ENCODE results near the gene KCNK3. TPM values are rescaled to one million over a fixed set of nuclear protein-coding genes. Genes with fewer than 3 reads are reported as not detected.

KCNK3 gene
- total RNA-seq, 1 experiment from 2014 or later = 0.09 TPM

GRCh38 chr2:26672818-26673393 lies 19.6 kb upstream of the KCNK3 start:
- no peaks in the 10 kb centered on the region for H4K20me1 ChIP-seq (ENCODE audit: control insufficient read depth, insufficient read depth, insufficient read length)
- H3K79me2 ChIP-seq (ENCODE audit: insufficient read depth, low read length) = no peaks in the 10 kb centered on the region
- no peak overlapping the region for H3K56ac ChIP-seq (ENCODE audit: insufficient read length, low read depth, low read length)
- no peak overlapping the region for H3K4me2 ChIP-seq (ENCODE audit: insufficient read depth, insufficient read length, low read length)
- H3K9me3 ChIP-seq (ENCODE audit: control insufficient read depth, low read depth, low read length) = no peaks in the 10 kb centered on the region
- Mint-ChIP-seq H3K4me1 (peaks cover 7 to 18% of the 10 kb centered on the region in 2 experiments), H3K27me3 (ENCODE audit: low read depth) (peaks cover 27% of the 10 kb centered on the region), H3K4me3 (no peak overlapping the region), H3K9me3 (peaks cover 7 to 8% of the 10 kb centered on the region in 2 experiments; a peak in 3 of 5 replicates), H3K36me3 (ENCODE audit: insufficient read depth in 1 of 3, low read depth in 3 of 3) (peaks cover 0 to 7% (median 6%) of the 10 kb centered on the region in 3 experiments; a peak in 3 of 7 replicates), H3K27ac (no peak overlapping the region; a peak in 1 of 7 replicates)
- H4K91ac ChIP-seq (ENCODE audit: insufficient read length, low read depth, low read length) = no peak overlapping the region
- no peaks in the 10 kb centered on the region for H3K4me1 ChIP-seq (ENCODE audit: insufficient read depth, low read length)
- no peak overlapping the region for H2BK15ac ChIP-seq (ENCODE audit: low read depth, low read length)
- no peak overlapping the region for H4K5ac ChIP-seq (ENCODE audit: insufficient read length, low read depth, low read length)
- no peaks in the 10 kb centered on the region for H3K79me1 ChIP-seq (ENCODE audit: insufficient read depth, low read depth, low read length, poor library complexity, severe bottlenecking)
- H2BK20ac ChIP-seq (ENCODE audit: low read depth, low read length, poor library complexity, severe bottlenecking) = no peak overlapping the region
- no peak overlapping the region for H4K8ac ChIP-seq (replicated peaks; ENCODE audit: insufficient read length, low read depth, low read length)
- H3K23me2 ChIP-seq (ENCODE audit: insufficient read length, low read depth, low read length, poor library complexity, severe bottlenecking) = no peaks in the 10 kb centered on the region
- H3K23ac ChIP-seq (ENCODE audit: insufficient read length, low read depth, low read length) = no peak overlapping the region
- H3K4ac ChIP-seq (ENCODE audit: low read depth, low read length) = no peak overlapping the region
- no peak for TF ChIP-seq CTCF (conservative IDR thresholded peaks at IDR 0.05)
- no peak overlapping the region for H3K18ac ChIP-seq (ENCODE audit: insufficient read length, low read depth, low read length)
- H2BK120ac ChIP-seq (ENCODE audit: low read depth, low read length, poor library complexity, severe bottlenecking) = no peak overlapping the region
- H3K27ac ChIP-seq (ENCODE audit: insufficient read length, low read depth, low read length) = no peak overlapping the region
- H2BK12ac ChIP-seq (ENCODE audit: insufficient read length, low read depth, low read length) = no peak overlapping the region
- WGBS (ENCODE audit: extremely low coverage, insufficient read length, low lambda C conversion rate) = no CpG with 5 or more reads among the region's 9 CpGs
- no peak overlapping the region for H3K14ac ChIP-seq (ENCODE audit: insufficient read depth, low read length)
- H2AK5ac ChIP-seq (ENCODE audit: insufficient read length, low read length) = no peak overlapping the region
- H2AFZ ChIP-seq (ENCODE audit: low read length) = no peak overlapping the region
- no peak overlapping the region for H3T11ph ChIP-seq (ENCODE audit: low read length)
- H3K9ac ChIP-seq (ENCODE audit: extremely low read depth, insufficient read length, low read length) = no peak overlapping the region
- no peak for DNase-seq
- no peaks in the 10 kb centered on the region for H3K27me3 ChIP-seq (ENCODE audit: insufficient read depth, low read length)
- no peak overlapping the region for H2BK5ac ChIP-seq (ENCODE audit: insufficient read length, low read length)

Measured in H9 (cell line).